KMS-11 (cell line): Measurements from ENCODE around the gene SOD2.

Experiments used
- H2AFZ ChIP-seq: fragments of 200-600 bp; sonication (generic); 2 replicates; pipeline ENCODE4 v1.6.1; 2016; ENCODE audit warnings: antibody characterized with exemption, mixed run types, low read depth
- H3K27ac ChIP-seq: fragments of 200-600 bp; sonication (generic); 2 replicates; pipeline ENCODE4 v1.6.1; 2016; ENCODE audit warnings: mild to moderate bottlenecking, mixed run types
- H3K27me3 ChIP-seq: fragments of 200-600 bp; sonication (generic); 2 replicates; pipeline ENCODE4 v1.6.1; 2017; ENCODE audit warnings: mild to moderate bottlenecking, low read depth, mixed run types, moderate library complexity; ENCODE audit not compliant: insufficient read depth
- H3K36me3 ChIP-seq: fragments of 200-600 bp; sonication (generic); 2 replicates; pipeline ENCODE4 v1.6.1; 2017; ENCODE audit warnings: mild to moderate bottlenecking, mixed run types; ENCODE audit not compliant: insufficient read depth
- H3K4me1 ChIP-seq: fragments of 200-600 bp; sonication (generic); 2 replicates; pipeline ENCODE4 v1.6.1; 2016; ENCODE audit warnings: mild to moderate bottlenecking, low read depth, mixed run types; ENCODE audit not compliant: poor library complexity, severe bottlenecking
- H3K4me2 ChIP-seq: fragments of 200-600 bp; sonication (generic); 2 replicates; pipeline ENCODE4 v1.7.0; 2016; ENCODE audit warnings: mild to moderate bottlenecking, mixed run types
- H3K4me3 ChIP-seq: fragments of 200-600 bp; sonication (generic); IDR thresholded peaks from 2 replicates; pipeline ENCODE4 v1.6.1; 2017; ENCODE audit warnings: low read depth, low read length, mixed read lengths; ENCODE audit not compliant: insufficient read depth
- H3K79me2 ChIP-seq: fragments of 200-600 bp; sonication (generic); 2 replicates; pipeline ENCODE4 v1.6.1; 2016; ENCODE audit warnings: low read depth, mixed run types; ENCODE audit not compliant: insufficient read depth
- H3K9ac ChIP-seq: fragments of 200-600 bp; sonication (generic); 2 replicates; pipeline ENCODE4 v1.6.1; 2016; ENCODE audit warnings: mild to moderate bottlenecking, mixed run types
- H4K20me1 ChIP-seq: fragments of 200-600 bp; sonication (generic); 2 replicates; pipeline ENCODE4 v1.6.1; 2016; ENCODE audit warnings: mild to moderate bottlenecking, mixed run types; ENCODE audit not compliant: insufficient read depth
- TF ChIP-seq, protein P1 (sequence below): fragments of 200-600 bp; sonication (generic); conservative IDR thresholded peaks from 2 replicates; pipeline ENCODE4 v1.6.1; 2017; ENCODE audit warnings: low read depth, mild to moderate bottlenecking, antibody characterized with exemption, low read length, moderate library complexity, mixed read lengths

SOD2 gene

DNA sequence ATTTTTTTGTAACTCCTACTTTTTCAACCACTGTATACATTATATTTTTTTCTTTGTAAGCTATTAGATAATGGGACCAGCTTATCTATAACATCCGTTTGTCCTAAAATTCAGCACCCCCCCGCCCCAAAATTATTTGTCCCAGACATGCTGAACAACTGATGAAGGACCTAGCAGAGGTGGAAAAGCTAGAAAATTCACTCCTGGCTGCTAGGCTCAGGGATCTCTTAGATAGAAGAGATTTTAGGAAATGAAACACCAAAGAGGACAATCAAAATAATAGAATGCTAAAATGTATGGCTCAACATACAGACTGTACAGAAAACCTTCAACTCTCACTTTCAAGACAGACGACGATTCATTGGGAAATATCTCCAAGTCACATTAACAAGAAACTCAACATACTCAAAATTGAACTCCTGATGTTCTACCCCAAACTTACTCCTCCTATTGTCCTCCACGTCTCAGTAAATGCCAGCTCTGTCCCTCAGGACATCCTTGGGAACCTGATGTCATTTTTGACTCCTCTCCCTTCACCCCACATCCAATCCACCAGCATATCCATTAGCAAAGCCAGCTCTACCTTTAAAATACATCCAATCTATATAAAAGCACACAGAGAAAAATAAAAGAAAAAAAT is 4.7 kb downstream of the SOD2 start:
- Histone ChIP-seq H3K4me1 (peaks cover 17% of the 10 kb centered on the region), H3K27me3 (no peaks in the 10 kb centered on the region), H2AFZ (no peak overlapping the region), H3K9ac (no peak overlapping the region), H3K79me2 (peaks cover 50% of the 10 kb centered on the region; the same call in 1 of the 2 replicates), H3K4me3 (no peak overlapping the region), H3K27ac (no peak overlapping the region), H4K20me1 (no peaks in the 10 kb centered on the region), H3K4me2 (no peak overlapping the region), H3K36me3 (no peaks in the 10 kb centered on the region)
- TF ChIP-seq, protein P1, sequence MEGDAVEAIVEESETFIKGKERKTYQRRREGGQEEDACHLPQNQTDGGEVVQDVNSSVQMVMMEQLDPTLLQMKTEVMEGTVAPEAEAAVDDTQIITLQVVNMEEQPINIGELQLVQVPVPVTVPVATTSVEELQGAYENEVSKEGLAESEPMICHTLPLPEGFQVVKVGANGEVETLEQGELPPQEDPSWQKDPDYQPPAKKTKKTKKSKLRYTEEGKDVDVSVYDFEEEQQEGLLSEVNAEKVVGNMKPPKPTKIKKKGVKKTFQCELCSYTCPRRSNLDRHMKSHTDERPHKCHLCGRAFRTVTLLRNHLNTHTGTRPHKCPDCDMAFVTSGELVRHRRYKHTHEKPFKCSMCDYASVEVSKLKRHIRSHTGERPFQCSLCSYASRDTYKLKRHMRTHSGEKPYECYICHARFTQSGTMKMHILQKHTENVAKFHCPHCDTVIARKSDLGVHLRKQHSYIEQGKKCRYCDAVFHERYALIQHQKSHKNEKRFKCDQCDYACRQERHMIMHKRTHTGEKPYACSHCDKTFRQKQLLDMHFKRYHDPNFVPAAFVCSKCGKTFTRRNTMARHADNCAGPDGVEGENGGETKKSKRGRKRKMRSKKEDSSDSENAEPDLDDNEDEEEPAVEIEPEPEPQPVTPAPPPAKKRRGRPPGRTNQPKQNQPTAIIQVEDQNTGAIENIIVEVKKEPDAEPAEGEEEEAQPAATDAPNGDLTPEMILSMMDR = no peak

DNA sequence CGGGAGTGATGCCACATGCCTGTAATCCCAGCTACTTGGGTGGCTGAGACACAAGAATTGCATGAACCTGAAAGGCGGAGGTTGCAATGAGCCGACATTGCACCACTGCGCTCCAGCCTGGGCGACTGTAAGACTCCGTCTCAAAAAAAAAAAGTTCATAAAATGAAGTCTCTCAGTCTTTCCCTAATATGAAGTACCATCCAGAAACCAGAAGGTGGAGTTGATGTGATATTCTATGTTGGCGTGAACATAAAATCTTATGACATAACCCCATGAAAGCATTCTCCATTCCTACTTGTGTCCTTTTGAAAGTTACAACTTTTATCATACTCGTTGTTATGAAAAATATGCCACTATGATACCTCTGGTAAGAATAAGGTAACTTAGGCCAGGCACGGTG is 5.7 kb downstream of the SOD2 start:
- H3K4me1 ChIP-seq = peaks cover 24% of the 10 kb centered on the region
- H3K9ac ChIP-seq = no peak overlapping the region
- no peak overlapping the region for H2AFZ ChIP-seq
- peaks cover 47% of the 10 kb centered on the region; the same call in 1 of the 2 replicates for H3K79me2 ChIP-seq
- no peaks in the 10 kb centered on the region for H3K27me3 ChIP-seq
- TF ChIP-seq, protein P1 = no peak
- no peak overlapping the region for H3K4me3 ChIP-seq
- no peaks in the 10 kb centered on the region for H3K36me3 ChIP-seq
- H4K20me1 ChIP-seq = no peaks in the 10 kb centered on the region
- no peak overlapping the region for H3K4me2 ChIP-seq
- no peak overlapping the region for H3K27ac ChIP-seq

DNA sequence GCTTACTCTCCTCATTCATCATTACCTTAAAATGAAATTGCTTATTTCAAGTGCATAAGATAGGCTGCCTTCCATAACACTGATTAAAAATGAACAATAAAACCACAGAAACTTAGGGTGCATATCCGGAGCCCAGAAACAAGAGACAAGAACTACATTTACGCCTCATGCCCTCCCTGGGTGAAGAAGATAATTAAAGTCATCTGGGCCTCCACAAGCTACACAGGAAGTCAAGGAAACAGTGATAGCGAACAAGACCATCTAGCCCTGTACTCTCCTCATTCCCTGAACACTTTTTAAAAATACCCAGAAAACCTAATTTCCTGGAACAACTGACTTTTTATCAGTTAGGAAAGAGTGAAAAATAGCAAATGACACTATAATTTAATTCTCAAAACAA is 6.3 kb downstream of the SOD2 start:
- H2AFZ ChIP-seq = no peak overlapping the region
- H3K4me2 ChIP-seq = no peak overlapping the region
- H3K36me3 ChIP-seq = no peaks in the 10 kb centered on the region
- peaks cover 27% of the 10 kb centered on the region for H3K4me1 ChIP-seq
- no peaks in the 10 kb centered on the region for H3K27me3 ChIP-seq
- no peak overlapping the region for H3K27ac ChIP-seq
- TF ChIP-seq, protein P1 = no peak
- H4K20me1 ChIP-seq = no peaks in the 10 kb centered on the region
- H3K9ac ChIP-seq = no peak overlapping the region
- H3K4me3 ChIP-seq = no peak overlapping the region
- H3K79me2 ChIP-seq = peaks cover 41% of the 10 kb centered on the region; the same call in 1 of the 2 replicates

DNA sequence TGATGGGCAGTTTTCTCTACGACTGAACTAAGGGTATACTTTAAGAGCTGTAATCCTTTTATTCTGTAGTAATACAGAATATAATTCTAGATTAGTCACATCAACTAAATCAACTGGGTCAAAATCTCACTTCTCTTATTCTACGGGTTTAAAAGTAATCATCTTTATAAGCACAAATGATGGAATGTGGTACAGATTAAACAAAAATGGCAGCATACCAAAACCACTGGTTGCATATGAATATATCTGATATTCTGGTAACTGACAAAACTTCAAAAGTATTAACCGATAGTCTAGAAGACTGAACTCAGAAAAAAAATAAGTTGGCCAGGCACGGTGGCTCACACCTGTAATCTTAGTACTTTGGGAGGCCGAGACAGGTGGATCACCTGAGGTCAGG is 7.0 kb downstream of the SOD2 start:
- Histone ChIP-seq H3K4me1 (peaks cover 23% of the 10 kb centered on the region), H2AFZ (no peak overlapping the region), H3K36me3 (no peaks in the 10 kb centered on the region), H4K20me1 (no peaks in the 10 kb centered on the region), H3K79me2 (peaks cover 34% of the 10 kb centered on the region; the same call in 1 of the 2 replicates), H3K9ac (no peak overlapping the region), H3K27ac (no peak overlapping the region), H3K4me3 (no peak overlapping the region), H3K27me3 (no peaks in the 10 kb centered on the region), H3K4me2 (no peak overlapping the region)
- TF ChIP-seq, protein P1 = no peak
